K562 (cell line): Measurements from ENCODE around the gene TSPAN16. TPM values are rescaled to one million over a fixed set of nuclear protein-coding genes. Genes with fewer than 3 reads are reported as not detected.
A peak's percentile ranks its signal among the peaks of the same experiment; 100 is the strongest.

Source experiments
- ATF6 ChIP-seq: sonication (generic); formaldehyde crosslinking; IDR thresholded peaks from 2 replicates; pipeline ENCODE4 v1.4.0; 2020; ENCODE audit warnings: mild to moderate bottlenecking, missing genetic modification reagents
- BCOR ChIP-seq: fragments of 450-650 bp; IDR thresholded peaks from 2 replicates; pipeline ENCODE4 v1.6.1; 2016
- BRD4 ChIP-seq: fragments of 200-600 bp; sonication (generic); IDR thresholded peaks from 2 replicates; pipeline ENCODE4 v1.6.1; 2017; ENCODE audit warnings: inconsistent platforms
- E2F4 ChIP-seq: sonication (generic); formaldehyde crosslinking; IDR thresholded peaks from 2 replicates; pipeline ENCODE4 v1.8.0; 2022; ENCODE audit warnings: mild to moderate bottlenecking, low read depth, missing genetic modification reagents
- MECOM ChIP-seq: fragments of 250-450 bp; sonication (Bioruptor Pico); IDR thresholded peaks from 2 replicates; pipeline ENCODE4 v1.8.0; 2022; ENCODE audit warnings: inconsistent platforms
- NCOA2 ChIP-seq, 2 experiments: fragments of 450-650 bp; IDR thresholded peaks; 2 replicates each; pipeline ENCODE4 v1.6.1; 2018; ENCODE audit warnings: mild to moderate bottlenecking in 2 of 2, moderate library complexity in 1 of 2; ENCODE audit not compliant: partially characterized antibody in 2 of 2
- PBX2 ChIP-seq, 2 experiments: IDR thresholded peaks in 1 of 2; conservative IDR thresholded peaks in 1 of 2; 2 replicates each; pipeline ENCODE4 v1.6.1; 2016; ENCODE audit warnings: low read depth in 2 of 2, mild to moderate bottlenecking in 1 of 2, missing compliant biosample characterization in 1 of 2, missing genetic modification characterization in 1 of 2, moderate library complexity in 1 of 2
- PCBP2 ChIP-seq: fragments of 200-400 bp; formaldehyde crosslinking; IDR thresholded peaks from 2 replicates; pipeline ENCODE4 v1.6.1; 2018; ENCODE audit warnings: low read length, low read depth, mild to moderate bottlenecking, moderate library complexity; ENCODE audit not compliant: poor library complexity, severe bottlenecking
- SAP30 ChIP-seq: fragments of 200-600 bp; sonication (generic); IDR thresholded peaks from 2 replicates; pipeline ENCODE4 v1.6.1; 2012; ENCODE audit warnings: borderline replicate concordance, low read depth, mild to moderate bottlenecking, moderate library complexity, low read length, control low read depth, inconsistent platforms; ENCODE audit not compliant: insufficient read depth, poor library complexity, severe bottlenecking
- SMARCC2 ChIP-seq: fragments of 450-650 bp; IDR thresholded peaks from 2 replicates; pipeline ENCODE4 v1.6.1; 2017; ENCODE audit warnings: antibody characterized with exemption, moderate library complexity, mild to moderate bottlenecking, low read depth
- SREBF1 ChIP-seq: fragments of 150-350 bp; IDR thresholded peaks from 2 replicates; pipeline ENCODE4 v1.6.1; 2014; ENCODE audit warnings: antibody characterized with exemption, low read depth, low read length, borderline replicate concordance
- STAG1 ChIP-seq: sonication (generic); formaldehyde crosslinking; IDR thresholded peaks from 2 replicates; pipeline ENCODE4 v1.5.0; 2020; ENCODE audit warnings: missing genetic modification reagents, borderline replicate concordance
- TFAM ChIP-seq: fragments of 250-450 bp; sonication (Bioruptor Pico); conservative IDR thresholded peaks from 2 replicates; pipeline ENCODE4 v1.5.0; 2021; ENCODE audit warnings: mild to moderate bottlenecking, moderate library complexity
- U2AF1 ChIP-seq: fragments of 200-400 bp; formaldehyde crosslinking; optimal IDR thresholded peaks from 2 replicates; pipeline ENCODE3; 2017; ENCODE audit warnings: mild to moderate bottlenecking, low read depth, low read length, moderate library complexity
- ZNF212 ChIP-seq: fragments of 450-650 bp; formaldehyde crosslinking; IDR thresholded peaks from 2 replicates; pipeline ENCODE4 v1.4.0; 2020; ENCODE audit warnings: mild to moderate bottlenecking
- ZNF449 ChIP-seq: fragments of 250-450 bp; sonication (Bioruptor Pico); IDR thresholded peaks from 2 replicates; pipeline ENCODE4 v1.8.0; 2022; ENCODE audit warnings: moderate library complexity, mild to moderate bottlenecking, inconsistent platforms
- ZNF584 ChIP-seq: fragments of 200-800 bp; sonication (Bioruptor generic); IDR thresholded peaks from 2 replicates; pipeline ENCODE4 v1.6.1; 2016; ENCODE audit warnings: low read depth, mild to moderate bottlenecking, missing genetic modification characterization, missing compliant biosample characterization
- polyA plus RNA-seq, 8 experiments: library from polyadenylated mRNA; depleted of rRNA in 4 of 8; stranded (reverse) in 5 of 8; unstranded in 3 of 8; fragments of >200 nt; fragmentation: Nextera tagmentation in 2 of 8; fragmentation: Illumina TruSeq in 1 of 8; extraction: Ambion mirVana in 2 of 8; extraction: Trizol in 1 of 8; gene quantifications; 2 replicates each; pipeline versions ENCODE4 v1.2.1 to v1.2.3, GENCODE V29; 2011 to 2014; ENCODE audit warnings: inconsistent platforms in 1 of 8, missing spikeins in 1 of 8
- total RNA-seq, 7 experiments: library from RNA; depleted of rRNA in 6 of 7; stranded (reverse); fragments of >200 nt in 6 of 7; fragmentation: Illumina TruSeq in 2 of 7; extraction: Trizol in 2 of 7; gene quantifications; 2 replicates each; pipeline versions ENCODE4 v1.2.1 to v1.2.3, GENCODE V29; 2011 to 2021; ENCODE audit warnings: low replicate concordance in 1 of 7

Gene TSPAN16
- total and polyA plus RNA-seq, 9 of the 15 experiments (the other 6 are each of a cell fraction or from before 2014, with no cell fraction given) = not detected

- TF ChIP-seq E2F4 (no peak), SREBF1 (no peak), TFAM (no peak), PBX2 (CRISPR knock-in tag; IDR thresholded peaks at IDR 0.05; ENCODE audit: low read depth) (no peak), PBX2 (tag; conservative IDR thresholded peaks at IDR 0.05; ENCODE audit: low read depth) (no peak), MECOM (CRISPR knock-in tag) (no peak), PCBP2 (no peak), SMARCC2 (no peak), NCOA2 (IDR thresholded peaks at IDR 0.05; ENCODE audit: partially characterized antibody in 2 of 2) (no peak), ATF6 (no peak), ZNF449 (CRISPR knock-in tag) (no peak), ZNF584 (CRISPR knock-in tag) (no peak), STAG1 (CRISPR knock-in tag) (no peak), SAP30 (no peak), ZNF212 (CRISPR knock-in tag) (no peak), BRD4 (no peak), BCOR (0 out of 2 replicates have a peak, but pooled peaks have one; percentile 4), U2AF1 (no peak)
- TF ChIP-seq, all 486 proteins: peak for 7
These were observed 30.1 kb upstream of the TSPAN16 start (continued) for GRCh38 chr19:11265785-11266236.
